H1 (cell line): ENCODE measurements around the gene GABRP. TPM values are rescaled to one million over a fixed set of nuclear protein-coding genes. Genes with fewer than 3 reads are reported as not detected.

Experiments used
- CBX8 ChIP-seq: fragments of 300-800, 300-1000 bp; sonication (generic); IDR thresholded peaks from 2 replicates; pipeline ENCODE4 v1.7.1; 2016; ENCODE audit warnings: low read depth, low read length, borderline replicate concordance
- CEBPB ChIP-seq: IDR thresholded peaks from 2 replicates; pipeline ENCODE4 v1.6.1; 2012; ENCODE audit warnings: low read depth, low read length
- EP300 ChIP-seq, 2 experiments: IDR thresholded peaks; 1 replicate in 1 of 2; 2 replicates in 1 of 2; pipeline ENCODE4 v1.6.1; 2011 to 2012; ENCODE audit warnings: low read depth in 2 of 2, low read length in 2 of 2, mild to moderate bottlenecking in 2 of 2, borderline replicate concordance in 1 of 2, inconsistent platforms in 1 of 2, moderate library complexity in 1 of 2
- GTF2F1 ChIP-seq: IDR thresholded peaks from 2 replicates; pipeline ENCODE4 v1.6.1; 2012; ENCODE audit warnings: low read depth, low read length, improper control_type of control experiment, borderline replicate concordance
- HDAC2 ChIP-seq, 2 experiments: fragments of 300-600 bp in 1 of 2; sonication (generic) in 1 of 2; IDR thresholded peaks; 2 replicates each; pipeline ENCODE4 v1.6.1; 2011 to 2012; ENCODE audit warnings: low read depth in 2 of 2, low read length in 2 of 2, mild to moderate bottlenecking in 2 of 2, moderate library complexity in 2 of 2, borderline replicate concordance in 1 of 2, inconsistent platforms in 1 of 2
- NRF1 ChIP-seq: IDR thresholded peaks from 2 replicates; pipeline ENCODE4 v1.6.1; 2011; ENCODE audit warnings: mild to moderate bottlenecking, low read depth, low read length, improper control_type of control experiment
- POLR2A ChIP-seq, 2 experiments: IDR thresholded peaks; 1 replicate in 1 of 2; 2 replicates in 1 of 2; pipeline ENCODE4 v1.6.1; 2011; ENCODE audit warnings: low read depth in 2 of 2, low read length in 2 of 2, mild to moderate bottlenecking in 2 of 2; ENCODE audit errors: control extremely low read depth in 1 of 2
- POU5F1 ChIP-seq: IDR thresholded peaks from 2 replicates; pipeline ENCODE4 v1.6.1; 2011; ENCODE audit warnings: low read depth, mild to moderate bottlenecking, low read length, moderate library complexity
- SP4 ChIP-seq: IDR thresholded peaks from 2 replicates; pipeline ENCODE4 v1.6.1; 2012; ENCODE audit warnings: low read length, inconsistent platforms
- TCF12 ChIP-seq: IDR thresholded peaks from 2 replicates; pipeline ENCODE4 v1.6.1; 2011; ENCODE audit warnings: low read depth, mild to moderate bottlenecking, low read length
- ZNF274 ChIP-seq: IDR thresholded peaks from 2 replicates; pipeline ENCODE4 v1.7.0; 2012; ENCODE audit warnings: low read length, borderline replicate concordance; ENCODE audit errors: extremely low read depth
- polyA plus RNA-seq, 7 experiments: library from polyadenylated mRNA; depleted of rRNA in 3 of 7; stranded (reverse) in 5 of 7; unstranded in 2 of 7; fragments of >200 nt in 5 of 7; fragments of 200-250 nt in 2 of 7; gene quantifications; 1 replicate in 5 of 7; 2 replicates in 1 of 7; 4 replicates in 1 of 7; pipeline versions ENCODE4 v1.2.1 to v1.2.3, GENCODE V29; 2011 to 2013; ENCODE audit warnings: missing spikeins in 2 of 7, mixed read lengths in 2 of 7
- total RNA-seq: library from RNA; stranded (reverse); fragmentation: NEBNext Ultra II Directional; extraction: Animal tissue kit (Norgen Biotek cat#: 25700); gene quantifications from 2 replicates; pipeline ENCODE4 v1.2.1, GENCODE V29; 2021

GABRP gene
- total and polyA plus RNA-seq, 2 of the 8 experiments (the other 6 are each of a cell fraction or from before 2014, with no cell fraction given) = 3.7 to 4.0 TPM

- TF ChIP-seq POU5F1 (no peak), NRF1 (no peak), GTF2F1 (no peak), TCF12 (no peak), HDAC2 (IDR thresholded peaks at IDR 0.05; ENCODE audit: borderline replicate concordance in 1 of 2, low read depth in 2 of 2, low read length in 2 of 2) (no peak), ZNF274 (no peak), CEBPB (no peak), CBX8 (no peak), SP4 (no peak), POLR2A (IDR thresholded peaks at IDR 0.05; ENCODE audit: control extremely low read depth in 1 of 2, low read depth in 2 of 2, low read length in 2 of 2) (no peak), EP300 (IDR thresholded peaks at IDR 0.05; ENCODE audit: borderline replicate concordance in 1 of 2, low read depth in 2 of 2, low read length in 2 of 2) (no peak)
Measured at GRCh38 chr5:170743876-170744212, 39.7 kb upstream of the GABRP start (continued).
